D721Med (cell line): ENCODE results near the gene PDE3B.
"Not testable (repeated sequence)": the region's sequence is repeated elsewhere in the genome, so short reads cannot be mapped to it uniquely, and the experiment has no call there.

Experiments used
- DNase-seq: peaks from one replicate; pipeline ENCODE4 v3.0.0; 2011; ENCODE audit warnings: low spot score; ENCODE audit not compliant: insufficient read length
- FAIRE-seq: peaks from 2 replicates; lab custom pipeline; 2011; peaks lifted over from hg19 to GRCh38; lab: Jason Lieb, UNC
- TF ChIP-seq, protein P1 (sequence below): IDR thresholded peaks from 2 replicates; pipeline ENCODE4 v1.5.1; 2012; ENCODE audit warnings: mild to moderate bottlenecking, control low read depth; ENCODE audit not compliant: insufficient read depth; ENCODE audit errors: missing control alignments

The PDE3B gene

DNA sequence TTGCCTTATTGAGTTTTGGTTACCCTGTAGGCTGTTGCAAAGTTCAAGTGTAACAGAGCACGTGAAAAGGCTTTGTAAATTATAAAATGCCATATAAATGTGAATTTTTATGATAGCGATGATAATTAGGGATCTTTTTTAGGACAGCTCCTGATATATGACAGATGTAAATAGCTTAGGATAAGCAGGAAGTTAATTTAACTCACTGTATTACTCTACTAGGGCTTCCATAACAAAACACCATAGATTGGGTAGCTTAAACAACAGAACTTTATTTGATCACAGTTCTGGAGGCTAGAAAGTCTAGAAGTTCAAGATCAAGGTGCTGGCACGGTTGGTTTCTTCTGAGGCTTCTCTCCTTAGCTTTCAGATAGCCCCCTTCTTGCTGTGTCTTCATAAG, 17.0 kb upstream of the PDE3B start:
- TF ChIP-seq, protein P1, sequence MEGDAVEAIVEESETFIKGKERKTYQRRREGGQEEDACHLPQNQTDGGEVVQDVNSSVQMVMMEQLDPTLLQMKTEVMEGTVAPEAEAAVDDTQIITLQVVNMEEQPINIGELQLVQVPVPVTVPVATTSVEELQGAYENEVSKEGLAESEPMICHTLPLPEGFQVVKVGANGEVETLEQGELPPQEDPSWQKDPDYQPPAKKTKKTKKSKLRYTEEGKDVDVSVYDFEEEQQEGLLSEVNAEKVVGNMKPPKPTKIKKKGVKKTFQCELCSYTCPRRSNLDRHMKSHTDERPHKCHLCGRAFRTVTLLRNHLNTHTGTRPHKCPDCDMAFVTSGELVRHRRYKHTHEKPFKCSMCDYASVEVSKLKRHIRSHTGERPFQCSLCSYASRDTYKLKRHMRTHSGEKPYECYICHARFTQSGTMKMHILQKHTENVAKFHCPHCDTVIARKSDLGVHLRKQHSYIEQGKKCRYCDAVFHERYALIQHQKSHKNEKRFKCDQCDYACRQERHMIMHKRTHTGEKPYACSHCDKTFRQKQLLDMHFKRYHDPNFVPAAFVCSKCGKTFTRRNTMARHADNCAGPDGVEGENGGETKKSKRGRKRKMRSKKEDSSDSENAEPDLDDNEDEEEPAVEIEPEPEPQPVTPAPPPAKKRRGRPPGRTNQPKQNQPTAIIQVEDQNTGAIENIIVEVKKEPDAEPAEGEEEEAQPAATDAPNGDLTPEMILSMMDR = no peak
- FAIRE-seq (no peak), DNase-seq (no peak)

DNA sequence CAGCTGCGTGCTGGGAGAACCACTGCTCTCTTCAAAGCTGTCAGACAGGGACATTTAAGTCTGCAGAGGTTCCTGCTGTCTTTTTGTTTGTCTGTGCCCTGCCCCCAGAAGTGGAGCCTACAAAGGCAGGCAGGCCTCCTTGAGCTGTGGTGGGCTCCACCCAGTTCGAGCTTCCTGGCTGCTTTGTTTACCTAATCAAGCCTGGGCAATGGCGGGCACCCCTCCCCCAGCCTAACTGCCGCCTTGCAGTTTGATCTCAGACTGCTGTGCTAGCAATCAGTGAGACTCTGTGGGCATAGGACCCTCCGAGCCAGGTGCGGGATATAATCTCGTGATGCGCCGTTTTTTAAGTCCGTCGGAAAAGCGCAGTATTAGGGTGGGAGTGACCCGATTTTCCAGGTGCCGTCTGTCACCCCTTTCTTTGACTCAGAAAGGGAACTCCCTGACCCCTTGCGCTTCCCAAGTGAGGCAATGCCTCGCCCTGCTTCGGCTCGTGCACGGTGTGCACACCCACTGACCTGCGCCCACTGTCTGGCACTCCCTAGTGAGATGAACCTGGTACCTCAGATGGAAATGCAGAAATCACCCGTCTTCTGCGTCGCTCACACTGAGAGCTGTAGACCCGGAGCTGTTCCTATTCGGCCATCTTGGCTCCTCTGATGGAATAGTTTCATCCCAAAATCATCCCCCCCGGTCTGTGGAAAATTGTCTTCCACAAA, 9.9 kb upstream of the PDE3B start:
- not testable (repeated sequence) for DNase-seq, FAIRE-seq

DNA sequence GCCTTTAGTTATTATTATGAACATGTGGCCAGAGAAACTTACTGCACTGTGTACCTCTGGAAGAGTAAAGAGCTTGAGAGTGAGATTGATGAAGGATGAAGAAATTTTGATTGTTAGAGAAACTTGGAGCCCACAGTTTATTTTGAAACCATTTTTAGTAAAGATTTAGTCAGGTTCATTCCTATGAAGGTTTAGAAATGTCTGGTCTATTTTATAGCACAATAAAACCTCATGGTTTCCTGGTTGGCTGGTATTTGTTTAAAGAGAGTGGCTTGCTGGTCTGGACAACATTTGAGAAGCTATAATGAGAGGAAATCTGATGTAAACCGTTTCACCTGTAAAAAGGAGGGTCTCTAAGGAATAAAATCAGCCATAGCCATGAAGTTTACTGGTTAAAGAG, 8.8 kb upstream of the PDE3B start:
- TF ChIP-seq, protein P1 = no peak
- DNase-seq (no peak), FAIRE-seq (no peak)

- FAIRE-seq = no peak
- DNase-seq = no peak
- TF ChIP-seq, protein P1 = no peak
Observed at GRCh38 chr11:14635546-14635945, 8.1 kb upstream of the PDE3B start.

GRCh38 chr11:14636119-14636518, 7.5 kb upstream of the PDE3B start:
- DNase-seq (no peak), FAIRE-seq (no peak)
- TF ChIP-seq, protein P1 = no peak

- no peak for FAIRE-seq
- TF ChIP-seq, protein P1 = no peak
- no peak for DNase-seq
Observed at GRCh38 chr11:14637868-14638409, 5.7 kb upstream of the PDE3B start.

DNA sequence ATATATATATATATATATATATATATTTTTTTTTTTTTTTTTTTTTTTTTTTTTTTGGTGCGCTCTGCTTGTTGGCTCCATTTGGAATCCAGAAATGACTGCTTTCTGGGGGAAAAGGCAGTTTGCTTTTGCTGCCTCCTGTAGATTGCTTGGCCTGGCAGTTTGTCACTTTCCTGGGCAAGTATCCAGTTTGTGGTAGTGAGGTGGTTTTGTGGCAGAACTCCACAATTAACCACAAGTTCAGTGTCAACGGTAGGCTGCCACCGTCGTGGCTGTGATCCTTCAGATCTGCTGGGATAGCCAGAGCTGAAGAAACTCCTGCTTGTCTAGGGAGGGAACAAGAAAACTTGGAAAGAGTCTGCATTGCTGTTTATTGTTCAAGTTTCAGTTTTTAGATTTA, 5.0 kb upstream of the PDE3B start:
- DNase-seq (no peak), FAIRE-seq (no peak)
- TF ChIP-seq, protein P1 = no peak
